Vagina (tissue), 2 donors: ENCODE measurements around the gene TIPARP.

Experiments
- POLR2A ChIP-seq, 2 donors: fragments of 450-650 bp; IDR thresholded peaks; one replicate each; pipeline ENCODE4 v1.6.1; 2017; ENCODE audit warnings: antibody characterized with exemption in 2 of 2, mild to moderate bottlenecking in 2 of 2, moderate library complexity in 2 of 2
- POLR2AphosphoS5 ChIP-seq, 2 donors: sonication (generic); formaldehyde crosslinking; IDR thresholded peaks; one replicate each; pipeline ENCODE4 v1.9.0; 2017; ENCODE audit warnings: antibody characterized with exemption in 2 of 2, mild to moderate bottlenecking in 2 of 2, low read depth in 1 of 2; ENCODE audit not compliant: insufficient read depth in 1 of 2
- TF ChIP-seq, protein P1 (sequence below), 3 experiments: fragments of 450-650 bp in 2 of 3; fragments of 200-600 bp in 1 of 3; sonication (generic) in 1 of 3; IDR thresholded peaks; one replicate each; pipeline ENCODE4 v1.5.1; 2017 to 2019; ENCODE audit warnings: antibody characterized with exemption in 3 of 3, mild to moderate bottlenecking in 2 of 3, moderate library complexity in 2 of 3

DNA sequence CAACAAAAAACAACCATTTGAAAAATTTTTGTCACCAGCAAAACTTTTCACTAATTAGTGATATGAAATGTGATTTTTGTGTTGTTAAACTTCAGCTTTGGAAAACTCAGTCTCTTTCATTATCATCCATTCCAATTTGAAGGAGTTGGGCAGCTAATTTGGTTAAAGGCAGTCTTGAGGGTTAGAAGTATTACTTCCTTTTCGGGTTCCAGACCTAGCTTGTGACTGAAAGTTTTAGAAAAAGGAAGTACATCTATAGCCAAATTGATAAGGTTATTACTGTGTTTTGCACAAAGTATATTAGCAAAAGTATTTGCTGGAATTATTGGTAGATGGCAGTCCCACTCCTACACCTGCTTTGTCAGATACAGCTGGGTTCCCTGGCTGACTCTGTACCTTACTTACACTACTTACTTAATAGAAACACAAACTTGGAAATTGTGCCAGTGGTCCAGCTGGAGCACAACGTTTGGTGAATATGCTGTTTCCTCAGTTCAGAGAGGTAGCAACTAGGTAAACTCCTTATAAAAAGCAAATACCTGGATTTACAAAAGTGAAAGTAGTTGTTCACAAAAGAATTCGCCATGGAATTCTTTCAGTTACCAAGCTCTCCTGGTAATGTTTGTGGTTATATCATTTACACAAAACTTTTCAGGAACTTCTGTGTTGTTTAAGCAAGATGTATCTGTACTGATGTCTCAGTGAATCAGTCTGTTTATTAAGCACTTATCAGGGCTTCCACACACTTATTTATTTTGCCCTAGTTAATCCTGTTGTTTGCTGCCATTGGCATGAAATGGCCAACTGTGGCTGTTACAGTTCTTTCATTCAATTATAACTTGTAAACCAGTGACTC lies 31.6 kb downstream of the TIPARP start:
- TF ChIP-seq, protein P1, sequence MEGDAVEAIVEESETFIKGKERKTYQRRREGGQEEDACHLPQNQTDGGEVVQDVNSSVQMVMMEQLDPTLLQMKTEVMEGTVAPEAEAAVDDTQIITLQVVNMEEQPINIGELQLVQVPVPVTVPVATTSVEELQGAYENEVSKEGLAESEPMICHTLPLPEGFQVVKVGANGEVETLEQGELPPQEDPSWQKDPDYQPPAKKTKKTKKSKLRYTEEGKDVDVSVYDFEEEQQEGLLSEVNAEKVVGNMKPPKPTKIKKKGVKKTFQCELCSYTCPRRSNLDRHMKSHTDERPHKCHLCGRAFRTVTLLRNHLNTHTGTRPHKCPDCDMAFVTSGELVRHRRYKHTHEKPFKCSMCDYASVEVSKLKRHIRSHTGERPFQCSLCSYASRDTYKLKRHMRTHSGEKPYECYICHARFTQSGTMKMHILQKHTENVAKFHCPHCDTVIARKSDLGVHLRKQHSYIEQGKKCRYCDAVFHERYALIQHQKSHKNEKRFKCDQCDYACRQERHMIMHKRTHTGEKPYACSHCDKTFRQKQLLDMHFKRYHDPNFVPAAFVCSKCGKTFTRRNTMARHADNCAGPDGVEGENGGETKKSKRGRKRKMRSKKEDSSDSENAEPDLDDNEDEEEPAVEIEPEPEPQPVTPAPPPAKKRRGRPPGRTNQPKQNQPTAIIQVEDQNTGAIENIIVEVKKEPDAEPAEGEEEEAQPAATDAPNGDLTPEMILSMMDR (IDR thresholded peaks at IDR 0.05) = no peak
- no peak for TF ChIP-seq POLR2A (IDR thresholded peaks at IDR 0.05)
- no peak for TF ChIP-seq POLR2AphosphoS5 (IDR thresholded peaks at IDR 0.05; ENCODE audit: insufficient read depth in 1 of 2, low read depth in 1 of 2)
